ENCODE results near the gene CDC42.
"Not testable (repeated sequence)": the region's sequence is repeated elsewhere in the genome, so short reads cannot be mapped to it uniquely, and the experiment has no call there.

CDC42 gene

DNA sequence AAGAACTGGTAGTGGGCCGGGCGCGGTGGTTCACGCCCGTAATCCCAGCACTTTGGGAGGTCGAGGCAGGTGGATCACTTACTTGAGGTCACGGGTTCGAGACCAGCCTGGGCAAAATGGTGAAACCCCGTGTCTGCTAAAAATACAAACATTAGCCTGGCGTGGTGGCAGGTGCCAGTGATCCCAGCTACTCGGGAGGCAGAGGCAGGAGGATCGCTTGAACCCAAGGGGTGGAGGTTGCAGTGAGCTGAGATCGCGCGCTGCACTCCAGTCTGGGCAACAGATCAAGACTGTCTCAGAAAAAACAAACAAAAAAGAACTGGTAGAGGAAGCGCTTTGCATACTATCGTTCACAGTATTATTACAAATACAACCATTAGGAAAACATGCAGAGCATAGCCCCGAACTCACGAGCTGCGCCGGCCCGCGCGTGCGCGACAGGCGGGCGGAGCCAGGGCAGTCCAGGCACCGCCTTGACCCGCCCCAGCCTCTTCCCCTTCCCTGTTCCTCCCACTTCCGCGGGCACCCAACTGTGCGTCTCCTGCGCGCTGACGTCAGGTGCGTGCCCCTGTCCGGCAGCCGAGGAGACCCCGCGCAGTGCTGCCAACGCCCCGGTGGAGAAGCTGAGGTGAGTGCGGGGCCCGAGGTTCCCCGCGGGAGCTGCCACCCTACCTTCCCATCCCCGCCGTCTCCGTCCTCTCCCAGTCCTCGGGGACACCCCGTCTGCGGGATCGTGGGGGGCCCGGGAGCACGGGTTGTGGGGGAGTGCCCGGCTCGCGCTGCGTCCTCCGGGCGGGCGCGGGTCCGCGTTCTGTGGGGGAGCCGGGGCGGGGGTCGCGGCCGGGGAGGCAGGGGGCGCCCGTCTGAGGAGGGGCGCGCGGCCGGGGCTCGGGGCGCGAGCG lies at the start of gene CDC42:
Gene CDC42 (plus strand): TSS at position 595 of the 902 bp plus-strand sequence. CDS start 25,770 bp downstream, outside the sequence.
- TF ChIP-seq, protein P1, sequence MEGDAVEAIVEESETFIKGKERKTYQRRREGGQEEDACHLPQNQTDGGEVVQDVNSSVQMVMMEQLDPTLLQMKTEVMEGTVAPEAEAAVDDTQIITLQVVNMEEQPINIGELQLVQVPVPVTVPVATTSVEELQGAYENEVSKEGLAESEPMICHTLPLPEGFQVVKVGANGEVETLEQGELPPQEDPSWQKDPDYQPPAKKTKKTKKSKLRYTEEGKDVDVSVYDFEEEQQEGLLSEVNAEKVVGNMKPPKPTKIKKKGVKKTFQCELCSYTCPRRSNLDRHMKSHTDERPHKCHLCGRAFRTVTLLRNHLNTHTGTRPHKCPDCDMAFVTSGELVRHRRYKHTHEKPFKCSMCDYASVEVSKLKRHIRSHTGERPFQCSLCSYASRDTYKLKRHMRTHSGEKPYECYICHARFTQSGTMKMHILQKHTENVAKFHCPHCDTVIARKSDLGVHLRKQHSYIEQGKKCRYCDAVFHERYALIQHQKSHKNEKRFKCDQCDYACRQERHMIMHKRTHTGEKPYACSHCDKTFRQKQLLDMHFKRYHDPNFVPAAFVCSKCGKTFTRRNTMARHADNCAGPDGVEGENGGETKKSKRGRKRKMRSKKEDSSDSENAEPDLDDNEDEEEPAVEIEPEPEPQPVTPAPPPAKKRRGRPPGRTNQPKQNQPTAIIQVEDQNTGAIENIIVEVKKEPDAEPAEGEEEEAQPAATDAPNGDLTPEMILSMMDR (IDR thresholded peaks at IDR 0.05; ENCODE audit: control insufficient read depth, insufficient read depth, low read depth, low read length, missing control alignments): no peak
- DNase-seq (ENCODE audit: low read depth): peak; percentile 73
- H3K4me3 ChIP-seq (ENCODE audit: control insufficient read depth, low read depth, low read length): peak within 1 kb of the TSS; percentile 84

DNA sequence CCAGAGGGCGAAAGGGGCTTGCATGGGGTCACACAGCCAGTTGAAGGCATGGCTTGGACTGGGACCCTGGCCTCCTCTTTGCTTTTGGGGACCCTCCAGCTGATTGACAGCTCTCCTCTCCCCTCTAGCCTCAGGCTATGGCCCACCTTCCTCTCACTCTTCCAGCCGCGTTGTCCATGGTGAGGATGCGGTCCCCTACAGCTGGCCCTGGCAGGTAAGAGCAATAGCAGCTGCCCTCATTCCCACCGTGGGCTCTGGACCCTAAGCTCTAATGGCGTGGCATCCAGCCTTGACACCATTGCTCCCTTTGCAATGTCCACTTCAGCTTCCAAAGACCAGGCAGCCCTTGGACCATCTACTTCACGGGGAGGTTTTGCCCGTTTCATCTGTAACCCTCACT lies 49.6 kb upstream of the CDC42 start:
- DNase-seq (ENCODE audit: low read depth); H3K4me3 ChIP-seq (ENCODE audit: control insufficient read depth, low read depth, low read length): not testable (repeated sequence)

DNA sequence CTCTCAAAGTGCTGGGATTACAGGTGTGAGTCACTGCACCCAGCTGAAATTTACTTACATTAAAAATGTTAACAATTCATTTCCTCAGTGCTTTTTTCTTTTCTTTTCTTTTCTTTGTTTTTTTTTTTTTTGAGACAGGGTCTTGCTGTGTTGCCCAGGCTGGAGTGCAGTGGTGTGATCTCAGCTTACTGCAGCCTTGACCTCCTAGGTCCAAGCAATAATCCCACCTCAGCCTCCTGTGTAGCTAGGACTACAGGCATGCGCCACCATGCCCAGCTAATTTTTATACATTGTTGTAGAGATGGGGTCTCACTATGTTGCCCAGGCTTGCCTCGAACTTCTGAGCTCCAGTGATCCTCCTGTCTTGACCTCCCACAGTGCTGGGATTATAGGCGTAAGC lies 48.5 kb upstream of the CDC42 start:
- H3K4me3 ChIP-seq (ENCODE audit: control insufficient read depth, low read depth, low read length); DNase-seq (ENCODE audit: low read depth): not testable (repeated sequence)

DNA sequence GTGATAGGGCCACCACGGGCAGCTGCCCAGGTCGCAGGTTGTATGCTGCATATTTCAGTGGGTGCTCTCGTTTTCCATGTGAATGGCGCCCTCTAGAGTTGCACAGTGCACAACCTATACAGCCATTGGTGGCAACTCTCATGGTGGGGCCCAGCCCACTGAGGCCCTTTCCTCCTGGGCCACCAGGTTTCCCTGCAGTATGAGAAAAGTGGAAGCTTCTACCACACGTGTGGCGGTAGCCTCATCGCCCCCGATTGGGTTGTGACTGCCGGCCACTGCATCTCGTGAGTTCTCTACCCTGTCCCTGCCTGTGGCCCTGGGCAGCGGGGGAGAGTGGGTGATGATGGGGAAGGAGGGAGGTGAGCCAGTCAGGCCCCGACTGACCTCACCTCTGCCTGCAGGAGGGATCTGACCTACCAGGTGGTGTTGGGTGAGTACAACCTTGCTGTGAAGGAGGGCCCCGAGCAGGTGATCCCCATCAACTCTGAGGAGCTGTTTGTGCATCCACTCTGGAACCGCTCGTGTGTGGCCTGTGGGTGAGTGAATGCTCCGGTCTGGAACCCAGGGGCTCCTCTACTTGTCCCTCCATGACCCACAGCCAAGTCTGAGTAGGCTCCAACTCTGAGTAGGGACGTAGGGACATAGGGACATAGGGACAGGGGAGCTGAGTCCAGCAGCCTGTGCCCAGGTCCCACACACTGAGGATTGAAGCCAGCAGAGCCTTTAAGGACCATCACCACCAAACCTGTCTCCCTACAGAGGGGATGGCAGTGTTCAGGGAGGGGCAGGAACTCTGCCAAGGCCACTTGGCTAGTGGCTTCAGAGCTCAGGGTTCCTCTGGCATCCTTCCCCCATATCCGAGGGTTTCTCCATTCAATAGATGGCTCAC lies 47.0 kb upstream of the CDC42 start:
- not testable (repeated sequence) for H3K4me3 ChIP-seq (ENCODE audit: control insufficient read depth, low read depth, low read length); DNase-seq (ENCODE audit: low read depth)
- TF ChIP-seq, protein P1 (IDR thresholded peaks at IDR 0.05; ENCODE audit: control insufficient read depth, insufficient read depth, low read depth, low read length, missing control alignments): peak; percentile 46

DNA sequence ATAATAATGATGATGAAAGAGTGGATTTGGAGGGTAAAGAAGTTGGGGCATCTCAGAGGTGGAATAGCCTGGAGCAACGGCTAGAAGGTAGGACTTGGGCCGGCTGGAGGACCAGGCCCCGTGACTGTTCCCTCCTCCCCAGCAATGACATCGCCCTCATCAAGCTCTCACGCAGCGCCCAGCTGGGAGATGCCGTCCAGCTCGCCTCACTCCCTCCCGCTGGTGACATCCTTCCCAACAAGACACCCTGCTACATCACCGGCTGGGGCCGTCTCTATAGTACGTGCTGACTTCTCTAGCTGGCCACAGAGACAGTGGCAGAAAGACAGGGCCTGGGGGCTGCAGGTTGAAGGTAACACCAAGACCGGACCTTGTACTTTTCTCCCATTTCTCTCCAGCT lies 45.8 kb upstream of the CDC42 start:
- DNase-seq (ENCODE audit: low read depth); H3K4me3 ChIP-seq (ENCODE audit: control insufficient read depth, low read depth, low read length): not testable (repeated sequence)

DNA sequence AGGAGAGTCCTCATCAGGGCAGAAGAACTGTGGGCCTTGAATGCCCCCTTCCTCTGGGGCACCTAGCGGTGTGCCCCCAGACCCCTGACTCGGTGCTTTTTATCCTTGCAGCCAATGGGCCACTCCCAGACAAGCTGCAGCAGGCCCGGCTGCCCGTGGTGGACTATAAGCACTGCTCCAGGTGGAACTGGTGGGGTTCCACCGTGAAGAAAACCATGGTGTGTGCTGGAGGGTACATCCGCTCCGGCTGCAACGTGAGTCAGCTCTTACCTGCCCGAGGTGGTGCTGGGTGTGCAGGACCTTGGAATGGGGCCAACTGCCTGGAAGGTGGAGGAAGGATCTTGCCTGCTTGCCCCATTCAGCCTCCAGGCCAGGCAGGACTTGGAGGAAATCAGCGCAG lies 45.2 kb upstream of the CDC42 start:
- H3K4me3 ChIP-seq (ENCODE audit: control insufficient read depth, low read depth, low read length); DNase-seq (ENCODE audit: low read depth): not testable (repeated sequence)

DNA sequence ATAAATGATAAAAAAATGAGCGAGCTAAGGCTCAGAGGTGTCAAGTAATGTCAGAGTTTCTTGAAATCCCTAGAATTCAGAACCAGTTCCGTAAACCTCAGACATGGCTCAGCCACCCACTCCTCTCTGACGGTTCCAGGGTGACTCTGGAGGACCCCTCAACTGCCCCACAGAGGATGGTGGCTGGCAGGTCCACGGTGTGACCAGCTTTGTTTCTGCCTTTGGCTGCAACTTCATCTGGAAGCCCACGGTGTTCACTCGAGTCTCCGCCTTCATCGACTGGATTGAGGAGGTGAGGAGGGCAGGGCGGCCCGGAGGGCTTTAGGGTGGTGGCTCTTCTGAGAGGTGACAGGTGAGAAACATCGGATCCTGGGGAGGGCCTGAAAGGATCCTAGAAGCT lies 42.9 kb upstream of the CDC42 start:
- not testable (repeated sequence) for H3K4me3 ChIP-seq (ENCODE audit: control insufficient read depth, low read depth, low read length); DNase-seq (ENCODE audit: low read depth)

DNA sequence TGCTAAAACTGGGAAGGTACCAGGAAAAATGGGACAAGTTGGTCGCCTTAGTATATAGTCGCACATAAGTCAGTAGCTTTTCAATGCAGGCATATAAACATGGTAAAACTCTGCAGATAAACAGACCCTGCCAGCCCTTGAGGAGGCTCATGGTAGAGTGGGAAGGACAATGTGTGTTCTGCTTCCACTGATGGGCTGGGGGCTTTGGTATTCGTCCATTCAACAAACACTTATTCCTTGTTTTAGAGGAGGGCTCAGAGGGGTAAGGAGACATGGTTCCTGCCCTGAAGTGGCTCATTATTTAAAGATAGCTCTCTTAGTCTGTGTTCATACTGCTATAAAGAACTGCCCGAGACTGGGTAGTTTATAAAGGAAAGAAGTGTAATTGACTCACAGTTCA lies 39.8 kb upstream of the CDC42 start:
- DNase-seq (ENCODE audit: low read depth); H3K4me3 ChIP-seq (ENCODE audit: control insufficient read depth, low read depth, low read length): not testable (repeated sequence)

DNA sequence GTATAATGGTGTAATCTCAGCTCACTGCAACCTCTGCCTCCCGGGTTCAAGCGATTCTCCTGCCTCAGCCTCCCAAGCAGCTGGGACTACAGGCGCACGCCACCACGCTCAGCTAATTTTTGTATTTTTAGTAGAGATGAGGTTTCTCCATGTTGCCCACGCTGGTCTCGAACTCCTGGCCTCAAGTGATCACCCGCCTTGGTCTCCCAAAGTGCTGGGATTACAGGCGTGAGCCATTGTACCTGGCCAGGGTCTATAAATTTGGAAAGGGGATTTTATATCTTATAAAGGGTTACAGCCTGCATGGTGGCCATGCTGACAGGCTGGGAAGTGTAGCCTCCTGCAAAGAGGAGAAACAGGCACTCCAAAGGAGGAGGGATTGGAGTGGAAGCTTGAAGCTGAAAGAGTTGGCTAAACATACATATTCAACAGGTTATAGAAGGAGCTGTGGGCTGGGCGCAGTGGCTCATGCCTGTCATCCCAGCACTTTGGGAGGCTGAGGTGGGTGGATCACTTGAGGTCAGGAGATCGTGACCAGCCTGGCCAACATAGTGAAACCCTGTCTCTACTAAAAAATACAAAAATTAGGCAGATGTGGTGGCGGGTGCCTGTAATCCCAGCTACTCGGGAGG lies 37.8 kb upstream of the CDC42 start:
- not testable (repeated sequence) for H3K4me3 ChIP-seq (ENCODE audit: control insufficient read depth, low read depth, low read length); DNase-seq (ENCODE audit: low read depth)

Data from AG09309 (cell line).